ENCODE results near the gene CHEK1.

- no peak for TF ChIP-seq POLR2AphosphoS5 (IDR thresholded peaks at IDR 0.05)
- TF ChIP-seq EP300 (IDR thresholded peaks at IDR 0.05): no peak
Measured at GRCh38 chr11:125578783-125579182, 46.2 kb upstream of the CHEK1 start.

Data from upper lobe of left lung (tissue), 4 donors.